Measurements from ENCODE around the gene KCNE4. TPM values are rescaled to one million over a fixed set of nuclear protein-coding genes. Genes with fewer than 3 reads are reported as not detected.

KCNE4 gene
- polyA plus RNA-seq, 1 donor from 2014 or later = not detected

GRCh38 chr2:223019987-223020717 lies 31.8 kb upstream of the KCNE4 start:
- Histone ChIP-seq H4K20me1 (ENCODE audit: insufficient read depth) (no peaks in the 10 kb centered on the region), H3K9me3 (ENCODE audit: low read length) (no peaks in the 10 kb centered on the region), H2AFZ (ENCODE audit: low read depth, low read length) (no peak overlapping the region), H3K4me2 (ENCODE audit: low read length) (no peak overlapping the region), H3F3A (ENCODE audit: insufficient read depth, low read length, poor library complexity, severe bottlenecking) (no peaks in the 10 kb centered on the region), H3K9ac (ENCODE audit: low read length) (no peak overlapping the region), H3K27ac (ENCODE audit: low read length) (no peak overlapping the region), H3K79me2 (replicated peaks; ENCODE audit: insufficient read depth, low read length) (no peaks in the 10 kb centered on the region), H3K9me2 (ENCODE audit: insufficient read depth, low read length) (no peaks in the 10 kb centered on the region), H3K36me3 (ENCODE audit: insufficient read depth, low read length) (no peaks in the 10 kb centered on the region), H3K4me3 (ENCODE audit: low read length) (no peak overlapping the region), H3K27me3 (ENCODE audit: insufficient read depth, low read depth, low read length) (no peaks in the 10 kb centered on the region)
- no peak for TF ChIP-seq CTCF (IDR thresholded peaks at IDR 0.05; ENCODE audit: poor library complexity, severe bottlenecking)

GRCh38 chr2:223020971-223021675 lies 30.9 kb upstream of the KCNE4 start:
- no peak overlapping the region for H3K4me2 ChIP-seq (ENCODE audit: low read length)
- H3K9me2 ChIP-seq (ENCODE audit: insufficient read depth, low read length) = no peaks in the 10 kb centered on the region
- no peak overlapping the region for H3K4me3 ChIP-seq (ENCODE audit: low read length)
- H3K79me2 ChIP-seq (replicated peaks; ENCODE audit: insufficient read depth, low read length) = no peaks in the 10 kb centered on the region
- H4K20me1 ChIP-seq (ENCODE audit: insufficient read depth) = no peaks in the 10 kb centered on the region
- H3K9ac ChIP-seq (ENCODE audit: low read length) = no peak overlapping the region
- no peak overlapping the region for H2AFZ ChIP-seq (ENCODE audit: low read depth, low read length)
- H3K27me3 ChIP-seq (ENCODE audit: insufficient read depth, low read depth, low read length) = no peaks in the 10 kb centered on the region
- TF ChIP-seq SMC3 (conservative IDR thresholded peaks at IDR 0.05; ENCODE audit: poor library complexity) (no peak), MXI1 (conservative IDR thresholded peaks at IDR 0.05; ENCODE audit: poor library complexity, severe bottlenecking) (no peak)
- no peak overlapping the region for H3K27ac ChIP-seq (ENCODE audit: low read length)
- H3K9me3 ChIP-seq (ENCODE audit: low read length) = no peaks in the 10 kb centered on the region
- no peaks in the 10 kb centered on the region for H3K36me3 ChIP-seq (ENCODE audit: insufficient read depth, low read length)
- H3F3A ChIP-seq (ENCODE audit: insufficient read depth, low read length, poor library complexity, severe bottlenecking) = no peaks in the 10 kb centered on the region

- Histone ChIP-seq H3K27me3 (ENCODE audit: insufficient read depth, low read depth, low read length) (no peaks in the 10 kb centered on the region), H2AFZ (ENCODE audit: low read depth, low read length) (no peak overlapping the region)
These were observed 25.5 kb upstream of the KCNE4 start for GRCh38 chr2:223026357-223027110.

More at GRCh38 chr2:223026357-223027110, 25.5 kb upstream of the KCNE4 start:
- no peak overlapping the region for H3K9ac ChIP-seq (ENCODE audit: low read length)
- H3K79me2 ChIP-seq (replicated peaks; ENCODE audit: insufficient read depth, low read length) = no peaks in the 10 kb centered on the region
- H3F3A ChIP-seq (ENCODE audit: insufficient read depth, low read length, poor library complexity, severe bottlenecking) = no peaks in the 10 kb centered on the region
- H3K9me2 ChIP-seq (ENCODE audit: insufficient read depth, low read length) = no peaks in the 10 kb centered on the region
- no peak overlapping the region for H3K4me2 ChIP-seq (ENCODE audit: low read length)
- no peak overlapping the region for H3K27ac ChIP-seq (ENCODE audit: low read length)
- no peaks in the 10 kb centered on the region for H3K9me3 ChIP-seq (ENCODE audit: low read length)
- H3K36me3 ChIP-seq (ENCODE audit: insufficient read depth, low read length) = no peaks in the 10 kb centered on the region
- no peak overlapping the region for H3K4me3 ChIP-seq (ENCODE audit: low read length)
- TF ChIP-seq REST (IDR thresholded peaks at IDR 0.05; ENCODE audit: borderline replicate concordance) (no peak), EP300 (conservative IDR thresholded peaks at IDR 0.05; ENCODE audit: poor library complexity, severe bottlenecking) (no peak), EZH2 (IDR thresholded peaks at IDR 0.05; ENCODE audit: borderline replicate concordance, insufficient read depth, low read length, poor library complexity, severe bottlenecking) (no peak), SMC3 (conservative IDR thresholded peaks at IDR 0.05; ENCODE audit: poor library complexity) (no peak), MXI1 (conservative IDR thresholded peaks at IDR 0.05; ENCODE audit: poor library complexity, severe bottlenecking) (no peak), RAD21 (conservative IDR thresholded peaks at IDR 0.05) (no peak), TAF1 (IDR thresholded peaks at IDR 0.05; ENCODE audit: low read depth) (no peak), POLR2AphosphoS5 (IDR thresholded peaks at IDR 0.05) (no peak), CTCF (IDR thresholded peaks at IDR 0.05; ENCODE audit: poor library complexity, severe bottlenecking) (no peak)
- no peaks in the 10 kb centered on the region for H4K20me1 ChIP-seq (ENCODE audit: insufficient read depth)
